Panc1 (cell line): ENCODE measurements around the gene GRIA4. TPM values are rescaled to one million over a fixed set of nuclear protein-coding genes. Genes with fewer than 3 reads are reported as not detected.

Experiments
- ATAC-seq: fragments of 200-7000 bp; cut with Tn5 transposase; 2 replicates; pipeline ENCODE4 v1.9.1; 2020; ENCODE audit warnings: mild to moderate bottlenecking, moderate library complexity
- BruUV-seq: library from RNA; stranded (reverse); fragments of 400-500 nt; replicated peaks from 2 replicates; lab custom pipeline; 2021; lab: Mats Ljungman, UMichigan
- CTCF ChIA-PET: fragments of 300-600 bp; sonication (Branson Sonifier 250); formaldehyde crosslinking; loops from one replicate; lab custom pipeline; 2022; ENCODE audit warnings: antibody characterized with exemption; lab: Charles Lee
- POLR2A ChIA-PET: fragments of 300-600 bp; sonication (Branson Sonifier 250); formaldehyde crosslinking; loops from one replicate; lab custom pipeline; 2022; ENCODE audit warnings: antibody characterized with exemption; lab: Charles Lee
- DNase-seq: peaks from one replicate; pipeline ENCODE4 v3.0.0-alpha.2; 2010; ENCODE audit warnings: low read depth, low spot score
- H3K27ac ChIP-seq: 2 replicates; pipeline ENCODE4 v1.5.1; 2011; ENCODE audit warnings: mild to moderate bottlenecking, low read length, inconsistent platforms
- H3K27me3 ChIP-seq: fragments of 200-500 bp; sonication (Bioruptor generic); 2 replicates; pipeline ENCODE4 v1.6.0; 2014; ENCODE audit warnings: low read length, inconsistent platforms; ENCODE audit not compliant: control insufficient read depth, insufficient read depth
- H3K36me3 ChIP-seq: fragments of 200-500 bp; sonication (Bioruptor generic); 2 replicates; pipeline ENCODE4 v1.5.1; 2014; ENCODE audit warnings: inconsistent platforms, mild to moderate bottlenecking, low read length, moderate library complexity; ENCODE audit not compliant: control insufficient read depth, insufficient read depth
- H3K4me1 ChIP-seq: 2 replicates; pipeline ENCODE4 v1.5.1; 2011; ENCODE audit warnings: inconsistent platforms, mild to moderate bottlenecking, low read length, moderate library complexity; ENCODE audit not compliant: control insufficient read depth, insufficient read depth
- H3K4me3 ChIP-seq, 2 experiments: 2 replicates each; pipeline ENCODE4 v1.5.1; 2011 to 2012; ENCODE audit warnings: low read depth in 2 of 2, low read length in 2 of 2, mild to moderate bottlenecking in 2 of 2, inconsistent platforms in 1 of 2, moderate library complexity in 1 of 2
- H3K9me3 ChIP-seq: fragments of 200-500 bp; sonication (Bioruptor generic); 2 replicates; pipeline ENCODE4 v1.5.1; 2014; ENCODE audit warnings: low read depth, mild to moderate bottlenecking, inconsistent platforms, low read length, moderate library complexity; ENCODE audit not compliant: control insufficient read depth, insufficient read depth
- POLR2AphosphoS5 ChIP-seq: IDR thresholded peaks from 2 replicates; pipeline ENCODE4 v1.6.1; 2012; ENCODE audit warnings: mild to moderate bottlenecking, low read depth, low read length, moderate library complexity
- SIN3A ChIP-seq: IDR thresholded peaks from 2 replicates; pipeline ENCODE4 v1.6.1; 2012; ENCODE audit warnings: low read depth, mild to moderate bottlenecking, low read length, moderate library complexity, borderline replicate concordance; ENCODE audit not compliant: insufficient read depth
- TCF7L2 ChIP-seq: IDR thresholded peaks from 2 replicates; pipeline ENCODE4 v1.6.1; 2011; ENCODE audit warnings: mild to moderate bottlenecking, low read depth, low read length, inconsistent platforms
- in situ Hi-C: cut with HindIII; loops from 2 replicates; pipeline ENCODE4 v1.10.0; 2016; ENCODE audit warnings: low sequenced_read_pairs, low pct_unique_long_range_greater_than_20kb
- intact Hi-C: fragments of 100-400 bp; cut with micrococcal nuclease; formaldehyde crosslinking; loops from one replicate; pipeline ENCODE4 v1.10.0; 2022; ENCODE audit not compliant: unreplicated experiment
- total RNA-seq: library from RNA; stranded (reverse); gene quantifications from one replicate; pipeline ENCODE4 v1.2.1, GENCODE V29; 2021; ENCODE audit not compliant: unreplicated experiment
- TF ChIP-seq, protein P1 (sequence below): fragments of 450-650 bp; IDR thresholded peaks from 2 replicates; pipeline ENCODE4 v1.5.1; 2017; ENCODE audit warnings: mild to moderate bottlenecking
- TF ChIP-seq, protein P2 (sequence below), 2 experiments: IDR thresholded peaks; 2 replicates each; pipeline ENCODE4 v1.6.1; 2011 to 2012; ENCODE audit warnings: low read depth in 2 of 2, control low read depth in 1 of 2, low read length in 1 of 2, mild to moderate bottlenecking in 1 of 2, moderate library complexity in 1 of 2; ENCODE audit not compliant: insufficient read depth in 1 of 2

Gene GRIA4
- total RNA-seq, 1 experiment from 2014 or later = not detected

DNA sequence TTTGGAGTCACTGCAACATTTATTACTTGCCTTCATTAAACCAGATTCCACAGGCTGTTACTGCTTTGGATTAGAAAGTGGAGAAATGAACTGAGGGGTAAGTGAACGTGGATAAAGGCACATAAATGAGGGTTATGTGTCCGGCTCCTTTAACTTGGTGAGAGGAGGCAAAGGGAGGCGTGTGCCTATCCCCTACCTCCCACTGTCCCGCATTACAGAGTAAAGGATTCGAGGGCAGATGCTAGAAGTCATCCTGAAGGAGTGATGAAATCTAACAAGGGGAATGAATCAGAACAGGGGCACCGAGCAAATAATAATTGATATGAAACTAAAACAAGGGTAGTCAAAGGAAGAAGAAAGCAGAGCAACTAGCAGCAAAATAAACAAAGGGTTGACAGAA lies 147.2 kb downstream of the GRIA4 start:
- ChIA-PET CTCF (no interaction called here), POLR2A (no interaction called here)
- no TSS peak for BruUV-seq
- DNase-seq (no peak), ATAC-seq (no peak)
- Histone ChIP-seq H3K27me3 (no peaks in the 10 kb centered on the region), H3K27ac (no peak overlapping the region), H3K9me3 (no peaks in the 10 kb centered on the region), H3K36me3 (no peaks in the 10 kb centered on the region), H3K4me3 (no peak overlapping the region), H3K4me1 (no peaks in the 10 kb centered on the region)
- intact Hi-C loops (no loop called here), in situ Hi-C loops (no loop called here)
- TF ChIP-seq POLR2AphosphoS5 (no peak), SIN3A (no peak)
- TF ChIP-seq, protein P1, sequence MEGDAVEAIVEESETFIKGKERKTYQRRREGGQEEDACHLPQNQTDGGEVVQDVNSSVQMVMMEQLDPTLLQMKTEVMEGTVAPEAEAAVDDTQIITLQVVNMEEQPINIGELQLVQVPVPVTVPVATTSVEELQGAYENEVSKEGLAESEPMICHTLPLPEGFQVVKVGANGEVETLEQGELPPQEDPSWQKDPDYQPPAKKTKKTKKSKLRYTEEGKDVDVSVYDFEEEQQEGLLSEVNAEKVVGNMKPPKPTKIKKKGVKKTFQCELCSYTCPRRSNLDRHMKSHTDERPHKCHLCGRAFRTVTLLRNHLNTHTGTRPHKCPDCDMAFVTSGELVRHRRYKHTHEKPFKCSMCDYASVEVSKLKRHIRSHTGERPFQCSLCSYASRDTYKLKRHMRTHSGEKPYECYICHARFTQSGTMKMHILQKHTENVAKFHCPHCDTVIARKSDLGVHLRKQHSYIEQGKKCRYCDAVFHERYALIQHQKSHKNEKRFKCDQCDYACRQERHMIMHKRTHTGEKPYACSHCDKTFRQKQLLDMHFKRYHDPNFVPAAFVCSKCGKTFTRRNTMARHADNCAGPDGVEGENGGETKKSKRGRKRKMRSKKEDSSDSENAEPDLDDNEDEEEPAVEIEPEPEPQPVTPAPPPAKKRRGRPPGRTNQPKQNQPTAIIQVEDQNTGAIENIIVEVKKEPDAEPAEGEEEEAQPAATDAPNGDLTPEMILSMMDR = no peak

DNA sequence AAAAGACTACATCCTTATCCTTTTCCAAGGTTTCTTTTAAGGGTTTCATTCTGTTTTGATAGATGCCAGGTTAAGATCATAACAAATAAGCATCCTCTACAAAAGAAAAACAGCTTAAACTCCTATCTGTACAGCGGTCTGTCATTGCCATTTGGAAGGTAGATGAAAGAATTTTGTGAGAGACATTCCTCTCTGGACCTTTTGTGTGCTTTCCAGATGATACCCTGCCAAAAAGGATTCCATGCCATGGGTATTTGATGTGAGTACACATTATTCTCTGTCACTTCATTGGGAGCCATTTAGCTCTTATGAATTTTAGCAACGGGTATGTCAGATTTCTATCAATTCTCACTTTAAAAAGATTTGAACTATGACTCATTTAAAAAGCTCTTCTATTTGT lies 153.7 kb downstream of the GRIA4 start:
- H3K9me3 ChIP-seq = no peaks in the 10 kb centered on the region
- BruUV-seq = no TSS peak
- no peaks in the 10 kb centered on the region for H3K4me1 ChIP-seq
- intact Hi-C loops = no loop called here
- POLR2A ChIA-PET = no interaction called here
- DNase-seq (no peak), ATAC-seq (no peak)
- TF ChIP-seq, protein P1 = no peak
- TF ChIP-seq TCF7L2 (no peak), POLR2AphosphoS5 (no peak)
- TF ChIP-seq, protein P2, sequence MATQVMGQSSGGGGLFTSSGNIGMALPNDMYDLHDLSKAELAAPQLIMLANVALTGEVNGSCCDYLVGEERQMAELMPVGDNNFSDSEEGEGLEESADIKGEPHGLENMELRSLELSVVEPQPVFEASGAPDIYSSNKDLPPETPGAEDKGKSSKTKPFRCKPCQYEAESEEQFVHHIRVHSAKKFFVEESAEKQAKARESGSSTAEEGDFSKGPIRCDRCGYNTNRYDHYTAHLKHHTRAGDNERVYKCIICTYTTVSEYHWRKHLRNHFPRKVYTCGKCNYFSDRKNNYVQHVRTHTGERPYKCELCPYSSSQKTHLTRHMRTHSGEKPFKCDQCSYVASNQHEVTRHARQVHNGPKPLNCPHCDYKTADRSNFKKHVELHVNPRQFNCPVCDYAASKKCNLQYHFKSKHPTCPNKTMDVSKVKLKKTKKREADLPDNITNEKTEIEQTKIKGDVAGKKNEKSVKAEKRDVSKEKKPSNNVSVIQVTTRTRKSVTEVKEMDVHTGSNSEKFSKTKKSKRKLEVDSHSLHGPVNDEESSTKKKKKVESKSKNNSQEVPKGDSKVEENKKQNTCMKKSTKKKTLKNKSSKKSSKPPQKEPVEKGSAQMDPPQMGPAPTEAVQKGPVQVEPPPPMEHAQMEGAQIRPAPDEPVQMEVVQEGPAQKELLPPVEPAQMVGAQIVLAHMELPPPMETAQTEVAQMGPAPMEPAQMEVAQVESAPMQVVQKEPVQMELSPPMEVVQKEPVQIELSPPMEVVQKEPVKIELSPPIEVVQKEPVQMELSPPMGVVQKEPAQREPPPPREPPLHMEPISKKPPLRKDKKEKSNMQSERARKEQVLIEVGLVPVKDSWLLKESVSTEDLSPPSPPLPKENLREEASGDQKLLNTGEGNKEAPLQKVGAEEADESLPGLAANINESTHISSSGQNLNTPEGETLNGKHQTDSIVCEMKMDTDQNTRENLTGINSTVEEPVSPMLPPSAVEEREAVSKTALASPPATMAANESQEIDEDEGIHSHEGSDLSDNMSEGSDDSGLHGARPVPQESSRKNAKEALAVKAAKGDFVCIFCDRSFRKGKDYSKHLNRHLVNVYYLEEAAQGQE (IDR thresholded peaks at IDR 0.05; ENCODE audit: insufficient read depth in 1 of 2, low read depth in 2 of 2, low read length in 1 of 2) = no peak
- in situ Hi-C loops = no loop called here
- no peaks in the 10 kb centered on the region; the same call in 1 of the 2 replicates for H3K27me3 ChIP-seq
- CTCF ChIA-PET = no interaction called here
- no peak overlapping the region for H3K27ac ChIP-seq
- H3K36me3 ChIP-seq = no peaks in the 10 kb centered on the region
- H3K4me3 ChIP-seq = no peak overlapping the region
